Liver (tissue), 9 donors: Measurements from ENCODE around the gene LIX1L. TPM values are rescaled to one million over a fixed set of nuclear protein-coding genes. Genes with fewer than 3 reads are reported as not detected.

ENCODE experiments used
- DNase-seq: peaks from one replicate; pipeline ENCODE4 v3.0.0-alpha.2; 2017; ENCODE audit warnings: low spot score
- H3K27ac ChIP-seq, 2 donors: one replicate each; pipeline ENCODE4 v1.7.0; 2013; ENCODE audit warnings: inconsistent platforms in 2 of 2, low read length in 2 of 2, control low read depth in 1 of 2, low read depth in 1 of 2, mild to moderate bottlenecking in 1 of 2
- H3K27me3 ChIP-seq, 4 donors: one replicate each; pipeline versions ENCODE4 v1.6.1 to v1.7.0; 2013; ENCODE audit warnings: low read length in 3 of 4, inconsistent platforms in 1 of 4, mild to moderate bottlenecking in 1 of 4, moderate library complexity in 1 of 4; ENCODE audit not compliant: control insufficient read depth in 4 of 4, insufficient read depth in 4 of 4
- H3K36me3 ChIP-seq, 4 donors: one replicate each; pipeline versions ENCODE4 v1.6.1 to v1.7.0; 2013; ENCODE audit warnings: low read length in 3 of 4, mild to moderate bottlenecking in 3 of 4, low read depth in 1 of 4, moderate library complexity in 1 of 4; ENCODE audit not compliant: control insufficient read depth in 4 of 4, insufficient read depth in 3 of 4
- H3K4me1 ChIP-seq, 4 donors: one replicate each; pipeline versions ENCODE4 v1.6.1 to v1.7.0; 2013; ENCODE audit warnings: low read length in 3 of 4, mild to moderate bottlenecking in 3 of 4, moderate library complexity in 1 of 4; ENCODE audit not compliant: control insufficient read depth in 4 of 4, insufficient read depth in 4 of 4
- H3K4me3 ChIP-seq, 3 donors: one replicate each; pipeline versions ENCODE4 v1.6.1 to v1.7.0; 2013; ENCODE audit warnings: low read length in 3 of 3, control low read depth in 1 of 3, low read depth in 1 of 3, mild to moderate bottlenecking in 1 of 3
- H3K9ac ChIP-seq, 2 donors: one replicate each; pipeline ENCODE4 v1.7.0; 2013; ENCODE audit warnings: low read length in 2 of 2, mild to moderate bottlenecking in 2 of 2, moderate library complexity in 2 of 2, control low read depth in 1 of 2, low read depth in 1 of 2
- H3K9me3 ChIP-seq, 4 donors: one replicate each; pipeline versions ENCODE4 v1.6.1 to v1.7.0; 2013; ENCODE audit warnings: low read length in 3 of 4; ENCODE audit not compliant: control insufficient read depth in 4 of 4
- EGR1 ChIP-seq, 2 donors: IDR thresholded peaks; 2 replicates each; pipeline ENCODE4 v1.6.1; 2016 to 2018; ENCODE audit warnings: antibody characterized with exemption in 2 of 2, low read depth in 2 of 2
- FOXA1 ChIP-seq: IDR thresholded peaks from 2 replicates; pipeline ENCODE4 v1.6.1; 2016; ENCODE audit warnings: antibody characterized with exemption
- FOXA2 ChIP-seq: IDR thresholded peaks from 2 replicates; pipeline ENCODE4 v1.6.1; 2016; ENCODE audit warnings: antibody characterized with exemption
- GABPA ChIP-seq, 2 donors: IDR thresholded peaks in 1 of 2; conservative IDR thresholded peaks in 1 of 2; 2 replicates each; pipeline ENCODE4 v1.6.1; 2016; ENCODE audit warnings: antibody characterized with exemption in 2 of 2, mild to moderate bottlenecking in 1 of 2, moderate library complexity in 1 of 2
- HNF4A ChIP-seq, 2 donors: conservative IDR thresholded peaks; 2 replicates each; pipeline ENCODE4 v1.6.1; 2016; ENCODE audit warnings: antibody characterized with exemption in 2 of 2, mild to moderate bottlenecking in 2 of 2
- HNF4G ChIP-seq: IDR thresholded peaks from 2 replicates; pipeline ENCODE4 v1.6.1; 2016; ENCODE audit warnings: antibody characterized with exemption
- NR2F2 ChIP-seq: IDR thresholded peaks from 2 replicates; pipeline ENCODE4 v1.6.1; 2016; ENCODE audit warnings: antibody characterized with exemption
- RXRA ChIP-seq, 2 donors: IDR thresholded peaks; 2 replicates each; pipeline ENCODE4 v1.6.1; 2017 to 2018; ENCODE audit warnings: antibody characterized with exemption in 2 of 2, mild to moderate bottlenecking in 1 of 2
- SP1 ChIP-seq: IDR thresholded peaks from 2 replicates; pipeline ENCODE4 v1.6.1; 2018; ENCODE audit warnings: antibody characterized with exemption, mild to moderate bottlenecking
- TAF1 ChIP-seq: conservative IDR thresholded peaks from 2 replicates; pipeline ENCODE4 v1.6.1; 2016; ENCODE audit warnings: antibody characterized with exemption, mild to moderate bottlenecking
- YY1 ChIP-seq: IDR thresholded peaks from 2 replicates; pipeline ENCODE4 v1.6.1; 2016; ENCODE audit warnings: antibody characterized with exemption, mild to moderate bottlenecking
- WGBS: extraction: QIAGEN DNeasy Blood & Tissue Kit; methylation state at CpG from one replicate; pipeline ENCODE4 v1.1.7; 2013; 5-methylcytosine and 5-hydroxymethylcytosine counted together
- polyA plus RNA-seq, 2 donors: library from polyadenylated mRNA; stranded (reverse) in 1 of 2; unstranded in 1 of 2; fragments of 200-250 nt in 1 of 2; fragments of >200 nt in 1 of 2; fragmentation: Nextera tagmentation in 1 of 2; extraction: Ambion mirVana in 1 of 2; gene quantifications; one replicate each; pipeline versions ENCODE4 v1.2.1 to v1.2.3, GENCODE V29; 2013 to 2015
- total RNA-seq, 2 donors: library from RNA; depleted of rRNA; stranded (reverse); fragments of >200 nt; gene quantifications; one replicate each; pipeline ENCODE4 v1.2.3, GENCODE V29; 2014
- TF ChIP-seq, protein P1 (sequence below): IDR thresholded peaks from 2 replicates; pipeline ENCODE4 v1.6.1; 2016; ENCODE audit warnings: antibody characterized with exemption
- TF ChIP-seq, protein P2 (sequence below): IDR thresholded peaks from 2 replicates; pipeline ENCODE4 v1.6.1; 2016; ENCODE audit warnings: antibody characterized with exemption, mild to moderate bottlenecking
- TF ChIP-seq, protein P3 (sequence below): fragments of 150-350 bp; IDR thresholded peaks from 2 replicates; pipeline ENCODE4 v1.5.1; 2017; ENCODE audit warnings: improper control_type of control experiment, low read depth, low read length; ENCODE audit not compliant: missing input control
- donor health status: healthy.
- donor health status: healthy.
- donor health status: healthy.
- donor health status: healthy.
- donor health status: healthy.

LIX1L gene
- total and polyA plus RNA-seq, 4 donors: 4.6 to 8.6 (median 6.3) TPM

DNA sequence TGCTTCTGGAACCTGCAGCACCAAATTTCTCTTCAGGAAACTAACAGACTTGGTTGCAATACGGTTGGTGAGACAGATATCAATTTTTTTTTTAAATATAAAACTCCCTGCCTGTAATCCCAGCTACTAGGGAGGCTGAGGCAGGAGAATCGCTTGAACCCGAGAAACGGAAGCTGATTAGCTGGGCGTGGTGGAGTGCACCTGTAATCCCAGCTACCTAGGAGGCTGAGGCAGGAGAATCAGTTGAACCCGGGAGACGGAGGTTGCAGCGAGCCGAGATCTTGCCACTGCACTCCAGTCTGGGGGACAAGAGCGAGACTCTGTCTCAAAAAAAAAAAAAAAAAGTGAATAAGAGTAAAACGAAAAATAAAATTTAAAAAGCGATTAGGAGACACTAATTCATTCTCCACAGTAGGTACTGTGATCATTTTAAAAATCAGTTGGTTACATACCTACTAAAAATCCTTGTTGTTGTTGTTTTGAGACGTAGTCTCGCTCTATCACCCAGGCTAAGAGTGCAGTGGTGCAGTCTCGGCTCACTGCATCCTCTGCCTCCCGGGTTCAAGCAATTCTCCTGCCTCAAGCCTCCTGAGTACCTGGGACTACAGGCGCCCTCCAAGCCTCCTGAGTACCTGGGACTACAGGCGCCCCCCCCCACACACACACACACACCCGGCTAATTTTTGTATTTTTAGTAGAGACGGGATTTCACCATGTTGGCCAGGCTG lies 29.7 kb downstream of the LIX1L start:
- TF ChIP-seq HNF4G: no peak
- no peak for TF ChIP-seq HNF4A (conservative IDR thresholded peaks at IDR 0.05)
- TF ChIP-seq, protein P1, sequence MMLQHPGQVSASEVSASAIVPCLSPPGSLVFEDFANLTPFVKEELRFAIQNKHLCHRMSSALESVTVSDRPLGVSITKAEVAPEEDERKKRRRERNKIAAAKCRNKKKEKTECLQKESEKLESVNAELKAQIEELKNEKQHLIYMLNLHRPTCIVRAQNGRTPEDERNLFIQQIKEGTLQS: no peak
- no peak for TF ChIP-seq FOXA2
- TF ChIP-seq NR2F2: no peak
- TF ChIP-seq RXRA (IDR thresholded peaks at IDR 0.05): no peak
- TF ChIP-seq, protein P2, sequence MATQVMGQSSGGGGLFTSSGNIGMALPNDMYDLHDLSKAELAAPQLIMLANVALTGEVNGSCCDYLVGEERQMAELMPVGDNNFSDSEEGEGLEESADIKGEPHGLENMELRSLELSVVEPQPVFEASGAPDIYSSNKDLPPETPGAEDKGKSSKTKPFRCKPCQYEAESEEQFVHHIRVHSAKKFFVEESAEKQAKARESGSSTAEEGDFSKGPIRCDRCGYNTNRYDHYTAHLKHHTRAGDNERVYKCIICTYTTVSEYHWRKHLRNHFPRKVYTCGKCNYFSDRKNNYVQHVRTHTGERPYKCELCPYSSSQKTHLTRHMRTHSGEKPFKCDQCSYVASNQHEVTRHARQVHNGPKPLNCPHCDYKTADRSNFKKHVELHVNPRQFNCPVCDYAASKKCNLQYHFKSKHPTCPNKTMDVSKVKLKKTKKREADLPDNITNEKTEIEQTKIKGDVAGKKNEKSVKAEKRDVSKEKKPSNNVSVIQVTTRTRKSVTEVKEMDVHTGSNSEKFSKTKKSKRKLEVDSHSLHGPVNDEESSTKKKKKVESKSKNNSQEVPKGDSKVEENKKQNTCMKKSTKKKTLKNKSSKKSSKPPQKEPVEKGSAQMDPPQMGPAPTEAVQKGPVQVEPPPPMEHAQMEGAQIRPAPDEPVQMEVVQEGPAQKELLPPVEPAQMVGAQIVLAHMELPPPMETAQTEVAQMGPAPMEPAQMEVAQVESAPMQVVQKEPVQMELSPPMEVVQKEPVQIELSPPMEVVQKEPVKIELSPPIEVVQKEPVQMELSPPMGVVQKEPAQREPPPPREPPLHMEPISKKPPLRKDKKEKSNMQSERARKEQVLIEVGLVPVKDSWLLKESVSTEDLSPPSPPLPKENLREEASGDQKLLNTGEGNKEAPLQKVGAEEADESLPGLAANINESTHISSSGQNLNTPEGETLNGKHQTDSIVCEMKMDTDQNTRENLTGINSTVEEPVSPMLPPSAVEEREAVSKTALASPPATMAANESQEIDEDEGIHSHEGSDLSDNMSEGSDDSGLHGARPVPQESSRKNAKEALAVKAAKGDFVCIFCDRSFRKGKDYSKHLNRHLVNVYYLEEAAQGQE: no peak
- TF ChIP-seq YY1: no peak
- TF ChIP-seq, protein P3, sequence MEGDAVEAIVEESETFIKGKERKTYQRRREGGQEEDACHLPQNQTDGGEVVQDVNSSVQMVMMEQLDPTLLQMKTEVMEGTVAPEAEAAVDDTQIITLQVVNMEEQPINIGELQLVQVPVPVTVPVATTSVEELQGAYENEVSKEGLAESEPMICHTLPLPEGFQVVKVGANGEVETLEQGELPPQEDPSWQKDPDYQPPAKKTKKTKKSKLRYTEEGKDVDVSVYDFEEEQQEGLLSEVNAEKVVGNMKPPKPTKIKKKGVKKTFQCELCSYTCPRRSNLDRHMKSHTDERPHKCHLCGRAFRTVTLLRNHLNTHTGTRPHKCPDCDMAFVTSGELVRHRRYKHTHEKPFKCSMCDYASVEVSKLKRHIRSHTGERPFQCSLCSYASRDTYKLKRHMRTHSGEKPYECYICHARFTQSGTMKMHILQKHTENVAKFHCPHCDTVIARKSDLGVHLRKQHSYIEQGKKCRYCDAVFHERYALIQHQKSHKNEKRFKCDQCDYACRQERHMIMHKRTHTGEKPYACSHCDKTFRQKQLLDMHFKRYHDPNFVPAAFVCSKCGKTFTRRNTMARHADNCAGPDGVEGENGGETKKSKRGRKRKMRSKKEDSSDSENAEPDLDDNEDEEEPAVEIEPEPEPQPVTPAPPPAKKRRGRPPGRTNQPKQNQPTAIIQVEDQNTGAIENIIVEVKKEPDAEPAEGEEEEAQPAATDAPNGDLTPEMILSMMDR: no peak
- TF ChIP-seq FOXA1: no peak
- no peaks in the 10 kb centered on the region for H3K27me3 ChIP-seq
- peaks cover 0 to 9% (median 6%) of the 10 kb centered on the region in 4 donors for H3K4me1 ChIP-seq
- H3K4me3 ChIP-seq: peak overlapping the region; percentile 66 to 88 (median 86)
- H3K36me3 ChIP-seq: peaks cover 0 to 3% (median 2%) of the 10 kb centered on the region in 4 donors
- H3K27ac ChIP-seq: peak overlapping the region; percentile 95 to 96
- no peaks in the 10 kb centered on the region for H3K9me3 ChIP-seq
- 63% methylated on average over 20 of the region's 20 CpGs for WGBS
- peak overlapping the region; percentile 92 to 100 for H3K9ac ChIP-seq
- DNase-seq: no peak

DNA sequence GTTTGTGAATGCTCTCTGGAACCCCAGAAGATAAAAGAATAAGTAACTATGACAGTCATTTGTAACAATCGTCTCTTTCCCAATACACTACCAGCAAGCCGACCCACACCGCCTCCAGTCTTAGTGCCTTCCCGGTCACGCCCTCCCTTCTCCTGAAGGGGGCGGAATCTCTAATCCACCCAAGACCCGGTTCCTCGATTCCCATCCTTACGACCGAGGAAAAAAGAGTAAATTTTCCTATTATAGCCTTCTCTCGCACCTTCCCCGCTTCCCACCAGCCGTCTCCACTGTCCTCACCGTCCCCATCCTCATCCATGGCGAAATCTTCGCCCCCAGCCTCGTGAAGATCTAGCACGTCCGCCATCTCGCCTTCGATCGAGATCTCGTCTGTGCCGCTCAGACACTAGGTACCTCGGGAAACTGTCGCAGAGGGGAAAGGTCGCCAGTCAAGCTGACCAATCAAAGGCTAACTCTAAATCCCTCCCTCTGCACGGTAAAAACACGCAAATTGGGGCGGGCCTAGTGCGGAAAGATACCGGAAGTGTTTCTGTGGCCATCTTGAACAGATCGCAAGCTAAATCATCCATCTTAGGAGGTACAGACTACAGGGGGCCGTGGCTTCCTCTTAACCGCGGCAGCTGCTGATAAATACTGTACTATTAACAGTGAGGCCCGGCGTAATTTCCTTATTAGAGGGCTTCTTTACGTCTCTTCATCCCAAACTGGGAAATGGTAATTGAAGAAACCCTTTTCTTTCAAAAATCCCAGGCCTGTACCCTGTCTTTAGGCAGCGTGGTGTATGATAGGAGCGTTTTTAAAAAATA lies 30.5 kb downstream of the LIX1L start, which contains the start of gene RBM8A:
TSS of gene RBM8A (minus strand) at position 422 of the 824 bp plus-strand sequence. CDS start at position 364, 58 bp downstream.
- Histone ChIP-seq H3K4me1 (peaks cover 0 to 9% (median 6%) of the 10 kb centered on the region in 4 donors), H3K27ac (peak within 1 kb of the TSS; percentile 95 to 96), H3K9me3 (no peaks in the 10 kb centered on the region), H3K36me3 (peaks cover 0 to 3% (median 2%) of the 10 kb centered on the region in 4 donors), H3K27me3 (no peaks in the 10 kb centered on the region), H3K4me3 (peak within 1 kb of the TSS; percentile 66 to 96 (median 88)), H3K9ac (peak within 1 kb of the TSS; percentile 92 to 100)
- DNase-seq: peak; percentile 91
- under 1% methylated on average over 41 of the region's 41 CpGs for WGBS
- TF ChIP-seq HNF4A (conservative IDR thresholded peaks at IDR 0.05): peak; percentile 48 to 51
- no peak for TF ChIP-seq HNF4G
- TF ChIP-seq EGR1 (IDR thresholded peaks at IDR 0.05; ENCODE audit: low read depth in 2 of 2): peak in 1 of 2 donors; percentile 49
- TF ChIP-seq NR2F2: peak; percentile 87
- TF ChIP-seq, protein P3: peak; percentile 45
- TF ChIP-seq, protein P1: no peak
- TF ChIP-seq TAF1: no peak
- TF ChIP-seq SP1: peak; percentile 86
- peak; percentile 57 for TF ChIP-seq FOXA1
- TF ChIP-seq RXRA (IDR thresholded peaks at IDR 0.05): peak; percentile 71 to 81
- peak; percentile 26 for TF ChIP-seq FOXA2
- TF ChIP-seq, protein P2: peak; percentile 93
- TF ChIP-seq GABPA (IDR thresholded peaks at IDR 0.05 in 1 of 2, conservative IDR thresholded peaks at IDR 0.05 in 1 of 2): peak; percentile 65 to 90
